ENCODE results near the gene PGAM2.

PGAM2 gene
- 0.21 to 0.48 reads per million in 2 donors for total RNA-seq

- no peak for DNase-seq
These were observed at the start of gene PGAM2 for GRCh38 chr7:44065431-44066110. PGAM2 (minus strand) TSS chr7:44065567; CDS start chr7:44065529, 38 bp downstream.

GRCh38 chr7:44114586-44115310 is 49.4 kb upstream of the PGAM2 start:
- no peak for DNase-seq

- no peak for DNase-seq
These were observed 48.5 kb upstream of the PGAM2 start for GRCh38 chr7:44113764-44114354.

GRCh38 chr7:44112997-44113763 is 47.8 kb upstream of the PGAM2 start:
- DNase-seq, result no peak

GRCh38 chr7:44112231-44112996 is 47.0 kb upstream of the PGAM2 start:
- no peak for DNase-seq

GRCh38 chr7:44111761-44112160 is 46.4 kb upstream of the PGAM2 start:
- no peak for DNase-seq

GRCh38 chr7:44110719-44111635 is 45.6 kb upstream of the PGAM2 start:
- no peak for DNase-seq

GRCh38 chr7:44109991-44110390 is 44.6 kb upstream of the PGAM2 start:
- no peak for DNase-seq

GRCh38 chr7:44108768-44109750 is 43.7 kb upstream of the PGAM2 start:
- no peak for DNase-seq

GRCh38 chr7:44107961-44108767 is 42.8 kb upstream of the PGAM2 start:
- no peak for DNase-seq

- DNase-seq, result no peak
These were observed 42.0 kb upstream of the PGAM2 start for GRCh38 chr7:44107116-44107960.

GRCh38 chr7:44106311-44107065 is 41.1 kb upstream of the PGAM2 start:
- no peak for DNase-seq

- DNase-seq, result no peak
These were observed 40.5 kb upstream of the PGAM2 start for GRCh38 chr7:44105832-44106231.

- no peak for DNase-seq
These were observed 39.7 kb upstream of the PGAM2 start for GRCh38 chr7:44104860-44105771.

- DNase-seq, result no peak
These were observed 38.8 kb upstream of the PGAM2 start, which contains the start of gene AEBP1 for GRCh38 chr7:44103923-44104859. AEBP1 (plus strand) TSS chr7:44104345; CDS start chr7:44104666, 321 bp downstream.

All from T-helper 9 cell (primary cell).